Naive thymus-derived CD4-positive, alpha-beta T cell (primary cell): ENCODE results near the gene CPE. TPM values are rescaled to one million over a fixed set of nuclear protein-coding genes. Genes with fewer than 3 reads are reported as not detected.

ENCODE experiments used
- ATAC-seq: fragments of 150-1000 bp; cut with Tn5 transposase; 2 replicates; pipeline ENCODE4 v1.10.0; 2021; ENCODE audit warnings: mild to moderate bottlenecking, moderate library complexity
- CTCF ChIA-PET: fragments of 350-600 bp; sonication (Branson Sonifier 250); formaldehyde crosslinking; loops from one replicate; lab custom pipeline; 2021; ENCODE audit warnings: antibody characterized with exemption; lab: Charles Lee
- POLR2A ChIA-PET: fragments of 350-600 bp; sonication (Branson Sonifier 250); formaldehyde crosslinking; loops from one replicate; lab custom pipeline; 2021; ENCODE audit warnings: antibody characterized with exemption, inconsistent platforms; lab: Charles Lee
- DNase-seq, 9 donors: peaks; one replicate each; pipeline versions ENCODE4 v3.0.0 to v3.0.0-alpha.2; 2020 to 2022; ENCODE audit warnings: mixed read lengths in 1 of 9
- H3K27ac ChIP-seq: one replicate; pipeline ENCODE4 v1.7.0; 2013; ENCODE audit warnings: mild to moderate bottlenecking, low read depth, low read length, moderate library complexity
- H3K27me3 ChIP-seq, 2 donors: one replicate each; pipeline ENCODE4 v1.7.0; 2013; ENCODE audit warnings: low read length in 2 of 2, mild to moderate bottlenecking in 2 of 2, moderate library complexity in 2 of 2; ENCODE audit not compliant: control insufficient read depth in 2 of 2, insufficient read depth in 2 of 2
- H3K36me3 ChIP-seq, 3 experiments: 1 replicate in 2 of 3; 2 replicates in 1 of 3; pipeline ENCODE4 v1.7.0; 2013; ENCODE audit warnings: low read length in 3 of 3, mild to moderate bottlenecking in 3 of 3, moderate library complexity in 1 of 3; ENCODE audit not compliant: insufficient read depth in 3 of 3, control insufficient read depth in 2 of 3
- H3K4me1 ChIP-seq, 2 donors: one replicate each; pipeline ENCODE4 v1.7.0; 2013; ENCODE audit warnings: low read length in 2 of 2, mild to moderate bottlenecking in 2 of 2, moderate library complexity in 1 of 2; ENCODE audit not compliant: control insufficient read depth in 2 of 2, insufficient read depth in 2 of 2
- H3K4me3 ChIP-seq: 2 replicates; pipeline ENCODE4 v1.7.0; 2013; ENCODE audit warnings: mild to moderate bottlenecking, low read length
- H3K9me3 ChIP-seq, 3 experiments: 1 replicate in 2 of 3; 2 replicates in 1 of 3; pipeline ENCODE4 v1.7.0; 2013; ENCODE audit warnings: low read length in 3 of 3; ENCODE audit not compliant: control insufficient read depth in 2 of 3
- H3K27ac Mint-ChIP-seq, 9 donors: one replicate each; pipeline ENCODE4 v1.8.0; 2020 to 2022; ENCODE audit warnings: mixed read lengths in 9 of 9, mild to moderate bottlenecking in 8 of 9, moderate library complexity in 5 of 9, inconsistent platforms in 2 of 9
- H3K27me3 Mint-ChIP-seq, 5 donors: one replicate each; pipeline ENCODE4 v1.8.0; 2021 to 2022; ENCODE audit warnings: mixed read lengths in 5 of 5, mild to moderate bottlenecking in 1 of 5
- H3K36me3 Mint-ChIP-seq, 5 donors: one replicate each; pipeline ENCODE4 v1.8.0; 2020 to 2022; ENCODE audit warnings: mixed read lengths in 5 of 5, mild to moderate bottlenecking in 3 of 5, inconsistent platforms in 1 of 5
- H3K4me1 Mint-ChIP-seq, 7 donors: one replicate each; pipeline ENCODE4 v1.8.0; 2020 to 2022; ENCODE audit warnings: mixed read lengths in 7 of 7, mild to moderate bottlenecking in 3 of 7, inconsistent platforms in 1 of 7
- H3K4me3 Mint-ChIP-seq, 10 donors: one replicate each; pipeline ENCODE4 v1.8.0; 2020 to 2022; ENCODE audit warnings: mild to moderate bottlenecking in 10 of 10, mixed read lengths in 10 of 10, moderate library complexity in 6 of 10, inconsistent platforms in 2 of 10
- H3K9me3 Mint-ChIP-seq, 11 donors: one replicate each; pipeline ENCODE4 v1.8.0; 2020 to 2022; ENCODE audit warnings: mixed read lengths in 11 of 11, mild to moderate bottlenecking in 4 of 11, inconsistent platforms in 1 of 11, moderate library complexity in 1 of 11
- intact Hi-C, 2 donors: fragments of 100-400 bp; cut with micrococcal nuclease; formaldehyde crosslinking; loops; one replicate each; pipeline ENCODE4 v1.15.1; 2023
- polyA plus RNA-seq, 2 donors: library from polyadenylated mRNA; unstranded; fragments of 300-500 nt; fragmentation: Illumina TruSeq; gene quantifications; one replicate each; pipeline ENCODE4 v1.2.3, GENCODE V29; 2021
- total RNA-seq, 6 experiments: library from RNA in 5 of 6; stranded (reverse) in 5 of 6; gene quantifications; 1 replicate in 5 of 6; 2 replicates in 1 of 6; pipeline ENCODE4 v1.2.3 and lab custom pipeline; 2021 to 2026

Gene CPE
- total and polyA plus RNA-seq, 7 experiments from 2014 or later = 0.09 to 0.10 TPM; not detected in 5

DNA sequence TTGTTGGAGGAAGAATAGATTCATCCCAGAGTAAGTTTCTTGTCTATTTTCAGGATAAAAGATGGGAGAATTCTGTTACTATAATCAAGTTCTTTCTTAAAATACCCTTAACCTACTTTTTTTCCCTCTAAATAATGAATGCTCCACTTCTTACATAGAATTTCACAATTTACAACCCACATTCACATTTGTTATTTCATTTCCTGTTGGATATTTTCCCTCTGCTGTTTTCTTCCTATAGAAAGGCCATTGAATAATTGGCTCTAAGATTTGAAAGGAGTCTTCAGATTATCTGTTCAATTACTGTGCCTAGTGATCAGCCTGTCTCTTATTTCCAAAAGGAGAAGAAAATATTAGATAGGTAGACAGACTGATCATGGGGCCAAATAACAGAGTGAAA lies 79.7 kb downstream of the CPE start:
- H3K27ac ChIP-seq = no peak overlapping the region
- H3K4me1 ChIP-seq = no peaks in the 10 kb centered on the region
- no peaks in the 10 kb centered on the region for H3K9me3 ChIP-seq
- no peak for ATAC-seq
- Mint-ChIP-seq H3K4me3 (no peak overlapping the region), H3K9me3 (no peaks in the 10 kb centered on the region), H3K27me3 (peaks cover 0 to 16% (median 10%) of the 10 kb centered on the region in 5 donors), H3K36me3 (no peaks in the 10 kb centered on the region), H3K4me1 (peaks cover 0 to 3% (median 0%) of the 10 kb centered on the region in 7 donors), H3K27ac (no peak overlapping the region)
- DNase-seq = no peak
- no peaks in the 10 kb centered on the region for H3K27me3 ChIP-seq
- H3K36me3 ChIP-seq = no peaks in the 10 kb centered on the region
- ChIA-PET CTCF (no interaction called here), POLR2A (no interaction called here)
- intact Hi-C loops = no loop called here
- no peak overlapping the region for H3K4me3 ChIP-seq

DNA sequence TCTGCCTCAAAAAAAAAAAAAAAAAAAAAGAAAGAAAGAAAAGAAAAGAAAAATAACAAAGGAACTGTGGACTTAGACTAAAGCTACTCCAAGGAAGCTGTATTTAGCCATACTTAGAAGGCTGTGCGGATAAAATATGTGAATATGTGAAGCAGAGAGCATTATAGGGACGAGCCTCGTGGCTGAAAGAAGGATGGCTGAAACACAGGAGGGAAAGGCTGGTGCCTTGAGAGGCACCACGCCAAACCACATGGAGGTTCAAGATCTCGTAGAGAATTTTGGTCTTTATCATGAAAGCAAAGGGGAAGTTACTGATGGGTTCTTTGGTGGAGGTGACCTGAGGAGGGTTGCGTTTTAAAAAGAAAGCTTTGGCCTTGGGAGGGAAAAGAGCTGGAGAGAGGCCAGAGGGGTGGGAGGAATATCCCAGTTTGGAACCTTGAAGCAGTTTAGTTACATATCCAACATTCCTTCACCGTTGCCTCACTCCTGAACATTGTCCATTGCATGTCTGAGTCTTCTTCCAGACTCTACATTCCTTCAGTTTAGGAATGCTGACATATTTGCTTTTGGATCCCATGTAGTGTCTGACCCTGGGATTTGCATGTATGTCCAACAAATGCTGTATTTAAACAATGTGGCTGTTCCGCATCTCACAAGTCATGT lies 82.5 kb downstream of the CPE start:
- no peak overlapping the region for H3K27ac ChIP-seq
- intact Hi-C loops = loop anchor here (5.0 to 10.0 kb wide), 3 partner anchors 109 to 196 kb away; no protein-coding TSS in a partner anchor
- no peak for ATAC-seq
- ChIA-PET POLR2A (no interaction called here), CTCF (interaction anchor here (0.6 to 3.2 kb wide), 3 partner anchors 28 to 348 kb away, joined by 3 to 21 read pairs (median 9); partner anchors contain the start of gene TMEM192)
- peaks cover 0 to 3% (median 0%) of the 10 kb centered on the region in 7 donors for H3K4me1 Mint-ChIP-seq
- no peaks in the 10 kb centered on the region for H3K4me1 ChIP-seq
- H3K27me3 Mint-ChIP-seq = peaks cover 0 to 11% (median 10%) of the 10 kb centered on the region in 5 donors
- H3K9me3 ChIP-seq = no peaks in the 10 kb centered on the region
- no peak overlapping the region for H3K4me3 ChIP-seq
- H3K9me3 Mint-ChIP-seq = no peaks in the 10 kb centered on the region
- DNase-seq = no peak
- no peaks in the 10 kb centered on the region for H3K36me3 ChIP-seq
- H3K4me3 Mint-ChIP-seq = no peak overlapping the region
- H3K36me3 Mint-ChIP-seq = no peaks in the 10 kb centered on the region
- no peak overlapping the region for H3K27ac Mint-ChIP-seq
- H3K27me3 ChIP-seq = no peaks in the 10 kb centered on the region

- H3K27ac ChIP-seq = no peak overlapping the region
- no peak for DNase-seq
- CTCF ChIA-PET = interaction anchor here (2.6 to 3.2 kb wide), 2 partner anchors 331 to 349 kb away, joined by 9 to 21 read pairs; partner anchors contain the start of gene TMEM192
- H3K27me3 ChIP-seq = no peaks in the 10 kb centered on the region
- Mint-ChIP-seq H3K9me3 (no peaks in the 10 kb centered on the region), H3K27me3 (peaks cover 0 to 11% (median 10%) of the 10 kb centered on the region in 5 donors), H3K4me1 (peaks cover 0 to 3% (median 0%) of the 10 kb centered on the region in 7 donors), H3K27ac (no peak overlapping the region), H3K36me3 (no peaks in the 10 kb centered on the region), H3K4me3 (no peak overlapping the region)
- POLR2A ChIA-PET = no interaction called here
- no peaks in the 10 kb centered on the region for H3K36me3 ChIP-seq
- no peaks in the 10 kb centered on the region for H3K4me1 ChIP-seq
- intact Hi-C loops = loop anchor here (5.0 to 10.0 kb wide), 3 partner anchors 110 to 197 kb away; no protein-coding TSS in a partner anchor
- no peak overlapping the region for H3K4me3 ChIP-seq
- ATAC-seq = no peak
- no peaks in the 10 kb centered on the region for H3K9me3 ChIP-seq
Observed at GRCh38 chr4:165462009-165462408, 83.2 kb downstream of the CPE start.

DNA sequence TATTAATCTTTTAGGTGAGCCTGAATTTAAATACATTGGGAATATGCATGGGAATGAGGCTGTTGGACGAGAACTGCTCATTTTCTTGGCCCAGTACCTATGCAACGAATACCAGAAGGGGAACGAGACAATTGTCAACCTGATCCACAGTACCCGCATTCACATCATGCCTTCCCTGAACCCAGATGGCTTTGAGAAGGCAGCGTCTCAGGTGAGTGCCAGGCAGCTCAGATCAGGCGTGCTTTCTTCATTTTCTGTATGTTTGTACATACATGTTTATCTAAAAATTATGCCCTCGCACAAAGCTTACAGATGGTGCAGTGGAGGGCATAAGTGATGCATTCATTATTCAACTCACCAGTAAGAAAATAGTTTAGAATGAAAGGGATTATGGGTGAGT lies 85.6 kb downstream of the CPE start:
- POLR2A ChIA-PET = no interaction called here
- no peak for ATAC-seq
- Mint-ChIP-seq H3K27me3 (peaks cover 0 to 6% (median 5%) of the 10 kb centered on the region in 5 donors), H3K27ac (no peak overlapping the region), H3K4me3 (no peak overlapping the region), H3K4me1 (no peaks in the 10 kb centered on the region), H3K36me3 (no peaks in the 10 kb centered on the region), H3K9me3 (no peaks in the 10 kb centered on the region)
- Histone ChIP-seq H3K36me3 (no peaks in the 10 kb centered on the region), H3K27ac (no peak overlapping the region), H3K27me3 (no peaks in the 10 kb centered on the region), H3K9me3 (no peaks in the 10 kb centered on the region), H3K4me3 (no peak overlapping the region), H3K4me1 (no peaks in the 10 kb centered on the region)
- intact Hi-C loops = loop anchor here (1.0 to 10.0 kb wide), 6 partner anchors 112 to 685 kb away; no protein-coding TSS in a partner anchor
- DNase-seq = no peak
- CTCF ChIA-PET = interaction anchor here (0.6 to 1.6 kb wide), 4 partner anchors 33 to 333 kb away, joined by 3 to 6 read pairs (median 4); no protein-coding TSS in a partner anchor

DNA sequence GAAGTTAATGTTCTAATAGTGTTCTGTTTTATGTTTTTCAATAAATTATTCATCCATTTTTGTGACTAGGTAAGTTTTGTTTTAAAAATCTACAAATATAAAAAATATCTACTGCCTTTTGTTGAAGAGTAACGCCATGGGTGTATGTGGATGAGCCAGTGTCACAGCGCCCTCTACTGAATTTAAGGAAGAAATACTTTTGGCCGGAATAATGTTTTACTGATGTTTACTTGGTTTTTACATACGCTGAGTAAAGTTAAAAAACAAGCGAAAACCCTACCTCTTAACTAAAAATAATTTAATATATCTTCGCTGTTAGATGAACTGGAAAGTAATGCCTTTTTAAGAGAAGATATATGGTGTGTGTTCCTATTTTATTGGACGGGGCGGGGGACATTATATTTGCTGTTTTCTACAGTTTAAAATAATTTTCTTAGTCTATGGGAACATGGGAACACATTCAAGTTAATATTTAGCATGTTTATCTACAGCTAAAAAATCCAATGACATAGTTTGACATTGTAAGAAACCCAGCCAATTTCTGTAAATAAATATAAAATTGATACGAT lies 86.1 kb downstream of the CPE start:
- peaks cover 0 to under 1% (median 0%) of the 10 kb centered on the region in 11 donors for H3K9me3 Mint-ChIP-seq
- intact Hi-C loops = loop anchor here (1.0 to 10.0 kb wide), 6 partner anchors 113 to 686 kb away; no protein-coding TSS in a partner anchor

GRCh38 chr4:165470009-165470408 lies 91.2 kb downstream of the CPE start:
- H3K4me1 Mint-ChIP-seq = no peaks in the 10 kb centered on the region
- peaks cover 0 to 24% (median 9%) of the 10 kb centered on the region in 5 donors for H3K27me3 Mint-ChIP-seq
- POLR2A ChIA-PET = no interaction called here

More for the DNA sequence above, 86.1 kb downstream of the CPE start:
- Histone ChIP-seq H3K4me1 (no peaks in the 10 kb centered on the region), H3K27ac (no peak overlapping the region), H3K27me3 (no peaks in the 10 kb centered on the region), H3K4me3 (no peak overlapping the region), H3K36me3 (no peaks in the 10 kb centered on the region), H3K9me3 (no peaks in the 10 kb centered on the region)
- H3K36me3 Mint-ChIP-seq = no peaks in the 10 kb centered on the region
- no peak overlapping the region for H3K4me3 Mint-ChIP-seq
- H3K27ac Mint-ChIP-seq = no peak overlapping the region
- DNase-seq (peak in 7 of 9 donors; percentile 7 to 59 (median 39)), ATAC-seq (peak; percentile 76)
- H3K27me3 Mint-ChIP-seq = peaks cover 0 to 6% (median 5%) of the 10 kb centered on the region in 5 donors
- H3K4me1 Mint-ChIP-seq = no peaks in the 10 kb centered on the region
- POLR2A ChIA-PET = interaction anchor here (0.6 kb wide), 1 partner anchor 8 kb away, joined by 3 read pairs; no protein-coding TSS in a partner anchor
- CTCF ChIA-PET = interaction anchor here (0.7 to 1.6 kb wide), 5 partner anchors 33 to 342 kb away, joined by 3 to 6 read pairs (median 3); no protein-coding TSS in a partner anchor

More at GRCh38 chr4:165470009-165470408, 91.2 kb downstream of the CPE start:
- no peak overlapping the region for H3K4me3 ChIP-seq
- intact Hi-C loops = no loop called here
- H3K9me3 ChIP-seq = peaks cover 0 to 8% (median 0%) of the 10 kb centered on the region in 3 experiments
- H3K27me3 ChIP-seq = no peaks in the 10 kb centered on the region
- H3K4me3 Mint-ChIP-seq = no peak overlapping the region
- DNase-seq (no peak), ATAC-seq (no peak)
- no peaks in the 10 kb centered on the region for H3K36me3 ChIP-seq
- H3K36me3 Mint-ChIP-seq = peaks cover 0 to 6% (median 0%) of the 10 kb centered on the region in 5 donors
- no peaks in the 10 kb centered on the region for H3K4me1 ChIP-seq
- no peak overlapping the region for H3K27ac Mint-ChIP-seq
- peaks cover 0 to 41% (median 8%) of the 10 kb centered on the region in 11 donors for H3K9me3 Mint-ChIP-seq
- CTCF ChIA-PET = no interaction called here
- no peak overlapping the region for H3K27ac ChIP-seq
